ENCODE data around the gene CENPP. TPM values are rescaled to one million over a fixed set of nuclear protein-coding genes. Genes with fewer than 3 reads are reported as not detected.

Gene CENPP
- total RNA-seq, 1 experiment from 2014 or later: 8.3 TPM

DNA sequence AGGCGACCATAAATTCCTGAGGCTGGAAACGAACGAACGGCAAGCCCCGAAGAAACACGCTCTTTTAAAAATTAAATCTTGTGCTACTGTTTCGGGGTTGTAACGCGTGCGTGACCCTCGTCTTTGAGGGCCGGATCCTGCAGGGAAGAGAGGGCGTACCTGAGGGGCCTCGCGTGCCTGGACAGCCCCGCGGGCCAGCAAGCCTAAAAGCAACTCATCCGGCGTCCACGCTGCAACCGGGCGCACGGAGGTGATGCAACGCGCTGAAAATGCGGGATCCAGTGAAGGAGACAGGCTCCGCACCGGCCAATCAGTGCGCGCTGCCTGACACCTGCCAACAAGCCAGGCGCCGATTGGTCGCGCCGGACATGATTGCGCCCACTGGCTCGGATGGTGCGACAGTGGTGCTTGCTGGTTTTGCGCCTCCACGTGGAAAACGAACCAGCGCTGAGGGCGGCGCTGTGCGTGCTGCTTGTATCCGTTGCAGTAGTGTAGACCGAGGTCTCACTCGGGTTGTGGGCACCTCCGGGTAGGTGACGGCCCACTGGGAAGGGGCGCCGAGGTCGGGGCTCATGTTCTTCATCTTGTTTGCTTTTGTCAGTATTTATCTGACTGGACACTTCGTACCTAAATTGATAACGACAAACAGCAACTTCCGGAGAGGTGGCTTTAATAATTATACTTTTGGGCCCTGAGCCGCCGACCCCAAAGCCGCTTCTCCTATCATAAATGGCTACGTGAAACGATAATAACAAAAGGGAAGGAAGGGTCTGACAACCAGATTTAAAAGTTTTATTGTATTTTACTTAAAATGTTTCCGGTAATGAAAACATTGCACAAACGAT lies 32.1 kb upstream of the CENPP start, which contains the start of gene IARS1:
Gene IARS1 (minus strand): TSS at position 246 of the 845 bp plus-strand sequence. CDS start 4,278 bp downstream, outside the sequence.
- H3K4me3 ChIP-seq (ENCODE audit: low read length): peak within 1 kb of the TSS; percentile 93
- TF ChIP-seq EZH2 (IDR thresholded peaks at IDR 0.05; ENCODE audit: low read length, unreplicated experiment) (no peak), EZH2phosphoT487 (IDR thresholded peaks at IDR 0.05; ENCODE audit: borderline replicate concordance, low read length) (no peak)
- TF ChIP-seq, protein P1, sequence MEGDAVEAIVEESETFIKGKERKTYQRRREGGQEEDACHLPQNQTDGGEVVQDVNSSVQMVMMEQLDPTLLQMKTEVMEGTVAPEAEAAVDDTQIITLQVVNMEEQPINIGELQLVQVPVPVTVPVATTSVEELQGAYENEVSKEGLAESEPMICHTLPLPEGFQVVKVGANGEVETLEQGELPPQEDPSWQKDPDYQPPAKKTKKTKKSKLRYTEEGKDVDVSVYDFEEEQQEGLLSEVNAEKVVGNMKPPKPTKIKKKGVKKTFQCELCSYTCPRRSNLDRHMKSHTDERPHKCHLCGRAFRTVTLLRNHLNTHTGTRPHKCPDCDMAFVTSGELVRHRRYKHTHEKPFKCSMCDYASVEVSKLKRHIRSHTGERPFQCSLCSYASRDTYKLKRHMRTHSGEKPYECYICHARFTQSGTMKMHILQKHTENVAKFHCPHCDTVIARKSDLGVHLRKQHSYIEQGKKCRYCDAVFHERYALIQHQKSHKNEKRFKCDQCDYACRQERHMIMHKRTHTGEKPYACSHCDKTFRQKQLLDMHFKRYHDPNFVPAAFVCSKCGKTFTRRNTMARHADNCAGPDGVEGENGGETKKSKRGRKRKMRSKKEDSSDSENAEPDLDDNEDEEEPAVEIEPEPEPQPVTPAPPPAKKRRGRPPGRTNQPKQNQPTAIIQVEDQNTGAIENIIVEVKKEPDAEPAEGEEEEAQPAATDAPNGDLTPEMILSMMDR (conservative IDR thresholded peaks at IDR 0.05; ENCODE audit: low read depth, low read length): peak; percentile 35; the same call in 1 of the 2 replicates
- peaks cover 21% of the 10 kb centered on the region for H3K4me1 ChIP-seq (ENCODE audit: insufficient read depth, low read length)
- DNase-seq (peak; percentile 96), ATAC-seq (peak; percentile 83)
- peak within 1 kb of the TSS; percentile 86 for H2AFZ ChIP-seq (ENCODE audit: low read length)
- no peaks in the 10 kb centered on the region for H3F3A ChIP-seq (ENCODE audit: low read length, unreplicated experiment)
- peak within 1 kb of the TSS; percentile 79 for H3K27ac ChIP-seq (ENCODE audit: low read length)
- peaks cover 56% of the 10 kb centered on the region for H3K79me2 ChIP-seq (ENCODE audit: low read length)
- H4K20me1 ChIP-seq (ENCODE audit: low read length): peaks cover 24% of the 10 kb centered on the region
- CTCF ChIA-PET: no interaction called here
- H3K9ac ChIP-seq (ENCODE audit: low read length): peak within 1 kb of the TSS; percentile 99
- H3K36me3 ChIP-seq (ENCODE audit: low read depth, low read length): peaks cover 25% of the 10 kb centered on the region; the same call in 1 of the 2 replicates
- H3K9me2 ChIP-seq (replicated peaks; ENCODE audit: low read length): no peaks in the 10 kb centered on the region
- POLR2A ChIA-PET (ENCODE audit: unreplicated experiment): interaction anchor here (0.7 kb wide), 1 partner anchor 28 kb away, joined by 3 read pairs; no protein-coding TSS in a partner anchor
- TSS peak; percentile 89 for BruUV-seq (replicated peaks)
- no peaks in the 10 kb centered on the region for H3K27me3 ChIP-seq (ENCODE audit: low read length)
- H3K4me2 ChIP-seq (ENCODE audit: low read length): peak within 1 kb of the TSS; percentile 99
- no peaks in the 10 kb centered on the region for H3K9me3 ChIP-seq (ENCODE audit: low read length)
- intact Hi-C loops (cut with micrococcal nuclease): no loop called here

DNA sequence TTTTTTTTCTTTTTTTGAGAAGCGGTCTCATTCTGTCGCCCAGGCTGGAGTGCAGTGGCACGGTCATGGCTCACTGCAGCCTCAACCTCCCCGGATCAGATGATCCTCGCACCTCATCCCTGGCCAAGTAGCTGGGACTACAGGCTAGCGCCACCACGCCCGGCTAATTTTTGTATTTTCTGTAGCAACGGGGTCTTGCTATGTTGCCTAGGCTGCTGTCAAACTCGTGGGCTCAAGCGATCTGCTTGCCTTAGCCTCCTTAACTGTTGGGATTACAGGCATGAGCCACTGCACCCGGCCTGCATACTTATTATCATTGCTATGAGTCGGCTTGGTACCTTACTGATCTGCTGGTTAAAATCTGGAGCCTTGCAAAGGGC lies 31.5 kb upstream of the CENPP start:
- peak overlapping the region; percentile 86; the same call in 1 of the 2 replicates for H2AFZ ChIP-seq (ENCODE audit: low read length)
- no TSS peak for BruUV-seq (replicated peaks)
- peak overlapping the region; percentile 93 for H3K4me3 ChIP-seq (ENCODE audit: low read length)
- H3K4me1 ChIP-seq (ENCODE audit: insufficient read depth, low read length): peaks cover 21% of the 10 kb centered on the region
- peaks cover 50% of the 10 kb centered on the region for H3K79me2 ChIP-seq (ENCODE audit: low read length)
- no peaks in the 10 kb centered on the region for H3K27me3 ChIP-seq (ENCODE audit: low read length)
- H3K9me2 ChIP-seq (replicated peaks; ENCODE audit: low read length): no peaks in the 10 kb centered on the region
- ChIA-PET CTCF (no interaction called here), POLR2A (ENCODE audit: unreplicated experiment) (no interaction called here)
- DNase-seq (no peak), ATAC-seq (peak; percentile 12)
- TF ChIP-seq EZH2 (IDR thresholded peaks at IDR 0.05; ENCODE audit: low read length, unreplicated experiment) (no peak), EZH2phosphoT487 (IDR thresholded peaks at IDR 0.05; ENCODE audit: borderline replicate concordance, low read length) (no peak)
- TF ChIP-seq, protein P1 (conservative IDR thresholded peaks at IDR 0.05; ENCODE audit: low read depth, low read length): no peak
- H3K4me2 ChIP-seq (ENCODE audit: low read length): peak overlapping the region; percentile 99
- peak overlapping the region; percentile 79 for H3K27ac ChIP-seq (ENCODE audit: low read length)
- H3K9ac ChIP-seq (ENCODE audit: low read length): peak overlapping the region; percentile 99
- peaks cover 28% of the 10 kb centered on the region; the same call in 1 of the 2 replicates for H3K36me3 ChIP-seq (ENCODE audit: low read depth, low read length)
- H3F3A ChIP-seq (ENCODE audit: low read length, unreplicated experiment): no peaks in the 10 kb centered on the region
- intact Hi-C loops (cut with micrococcal nuclease): no loop called here
- peaks cover 24% of the 10 kb centered on the region for H4K20me1 ChIP-seq (ENCODE audit: low read length)
- no peaks in the 10 kb centered on the region for H3K9me3 ChIP-seq (ENCODE audit: low read length)

Measured in PC-3 (cell line).